HG03354 (cell line): ENCODE data around the gene ZNF883.
"Not testable (repeated sequence)": the region's sequence is repeated elsewhere in the genome, so short reads cannot be mapped to it uniquely, and the experiment has no call there.

Experiments used
- ATAC-seq: cut with Tn5 transposase; IDR thresholded peaks from one replicate; pipeline ENCODE4 v1.9.1; 2021; ENCODE audit warnings: mild to moderate bottlenecking; ENCODE audit not compliant: unreplicated experiment, poor library complexity, severe bottlenecking

Gene ZNF883

DNA sequence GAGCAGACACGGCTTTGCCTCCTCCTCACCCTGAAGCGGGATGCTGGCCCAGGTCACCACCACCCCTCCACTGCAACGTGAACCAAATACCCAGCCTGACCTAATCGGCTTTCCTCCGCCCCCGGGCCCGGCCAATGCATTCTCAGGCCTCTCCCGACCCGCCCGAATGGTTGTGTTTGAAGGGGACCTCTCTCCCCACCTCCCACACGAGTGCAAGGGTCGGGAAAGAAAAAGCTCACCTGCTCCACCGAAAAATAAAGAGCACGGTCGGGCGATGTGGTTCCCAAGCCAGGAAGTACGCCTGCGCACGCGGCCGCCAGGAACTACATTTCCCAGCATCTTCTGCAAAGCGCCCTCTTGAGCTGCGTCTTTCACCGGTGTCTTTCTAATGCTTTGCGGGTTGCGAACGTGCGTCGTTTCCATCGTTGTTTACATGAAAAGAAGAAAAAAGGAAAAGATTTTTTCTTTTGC is at the start of gene ZNF883:
Gene ZNF883 (minus strand): TSS at position 282 of the 471 bp plus-strand sequence.
- no peak for ATAC-seq

DNA sequence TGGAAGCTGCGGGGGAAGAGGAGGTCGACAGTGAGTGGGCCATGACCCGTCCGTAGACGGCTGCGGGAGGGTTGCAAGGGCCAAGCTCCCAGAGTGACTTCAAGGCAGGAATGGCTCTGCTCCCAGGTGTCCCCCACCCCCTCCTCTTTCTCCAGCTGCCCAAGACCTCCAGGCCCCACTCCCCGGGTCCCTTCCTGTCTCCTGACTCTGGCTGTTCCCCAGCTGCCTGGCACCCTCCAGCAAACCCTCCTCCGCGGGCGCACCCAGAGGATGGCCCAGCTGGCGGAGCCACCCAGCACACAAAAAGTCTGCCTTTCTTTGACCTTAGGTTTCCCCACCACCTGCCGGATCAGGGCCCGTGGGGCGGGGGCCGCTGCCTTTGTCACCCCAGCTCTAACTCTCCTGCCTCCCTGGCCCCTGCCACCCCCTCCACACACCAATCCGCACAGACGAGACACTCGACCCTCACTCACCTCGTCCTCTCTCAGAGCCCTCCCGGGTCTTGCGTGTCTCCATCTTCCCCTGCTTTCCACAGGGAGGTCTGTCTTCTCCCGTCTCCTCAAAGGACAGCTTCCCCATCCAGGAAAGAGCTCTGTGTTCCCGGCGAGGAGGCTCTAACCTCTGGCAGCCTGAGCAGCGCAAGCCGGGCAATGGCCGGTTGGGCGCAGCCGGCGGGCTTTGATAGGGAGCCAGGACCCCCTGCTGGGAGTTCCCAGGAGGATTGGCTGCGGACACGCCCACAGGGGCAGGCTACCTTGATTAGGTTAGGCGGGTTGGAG is 49.3 kb upstream of the ZNF883 start:
- ATAC-seq = not testable (repeated sequence)

DNA sequence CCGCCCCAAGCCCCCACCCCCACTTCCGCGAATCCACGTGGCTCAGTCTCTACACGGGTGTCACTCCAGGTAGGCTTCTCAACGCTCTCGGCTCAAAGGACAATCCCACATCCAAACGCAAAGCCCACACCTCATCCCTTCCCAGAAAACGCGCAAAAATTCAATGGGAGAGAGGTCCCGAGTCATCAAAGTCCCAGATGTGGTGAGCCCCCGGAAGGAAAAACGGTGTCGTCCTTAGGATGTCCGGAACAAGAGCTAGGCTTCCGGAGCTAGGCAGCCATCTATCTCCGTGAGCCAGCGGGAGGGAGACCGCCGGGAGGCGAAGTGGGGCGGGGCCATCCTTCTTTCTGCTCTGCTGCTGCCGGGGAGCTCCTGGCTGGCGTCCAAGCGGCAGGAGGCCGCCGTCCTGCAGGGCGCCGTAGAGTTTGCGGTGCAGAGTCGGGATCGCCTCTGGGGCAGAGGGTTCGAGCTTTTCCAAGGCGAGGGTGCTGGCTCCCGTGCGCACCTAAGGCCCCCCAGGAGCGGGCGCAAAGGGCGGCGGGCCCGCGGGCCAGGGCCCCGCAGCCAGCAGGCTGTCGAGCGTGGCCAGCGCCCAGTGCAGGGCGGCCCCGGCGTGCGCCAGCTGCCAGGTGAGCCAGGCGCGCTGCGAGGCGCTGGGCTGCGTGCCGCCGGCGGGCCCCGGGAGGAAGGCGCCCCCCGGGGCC is 47.7 kb upstream of the ZNF883 start:
- not testable (repeated sequence) for ATAC-seq

DNA sequence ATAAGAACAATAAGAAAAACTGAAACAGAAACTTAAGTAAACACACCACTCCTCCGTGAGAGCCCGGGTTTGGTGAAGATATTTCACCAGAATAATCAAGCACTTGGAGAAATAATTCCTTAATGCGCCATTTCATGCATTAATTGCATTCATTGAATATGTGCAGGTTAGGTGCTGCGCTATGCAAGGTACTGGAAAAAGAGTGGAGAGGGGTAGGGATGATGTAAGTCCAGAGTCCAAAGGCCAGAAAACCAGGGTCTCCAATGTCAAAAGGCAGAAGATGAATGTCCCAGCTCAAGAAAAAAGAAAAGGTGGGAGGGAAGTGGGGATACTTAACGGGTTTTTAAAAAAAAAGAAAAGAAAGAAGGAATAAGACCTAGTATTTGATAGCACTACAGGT is 45.2 kb upstream of the ZNF883 start:
- ATAC-seq = no peak

DNA sequence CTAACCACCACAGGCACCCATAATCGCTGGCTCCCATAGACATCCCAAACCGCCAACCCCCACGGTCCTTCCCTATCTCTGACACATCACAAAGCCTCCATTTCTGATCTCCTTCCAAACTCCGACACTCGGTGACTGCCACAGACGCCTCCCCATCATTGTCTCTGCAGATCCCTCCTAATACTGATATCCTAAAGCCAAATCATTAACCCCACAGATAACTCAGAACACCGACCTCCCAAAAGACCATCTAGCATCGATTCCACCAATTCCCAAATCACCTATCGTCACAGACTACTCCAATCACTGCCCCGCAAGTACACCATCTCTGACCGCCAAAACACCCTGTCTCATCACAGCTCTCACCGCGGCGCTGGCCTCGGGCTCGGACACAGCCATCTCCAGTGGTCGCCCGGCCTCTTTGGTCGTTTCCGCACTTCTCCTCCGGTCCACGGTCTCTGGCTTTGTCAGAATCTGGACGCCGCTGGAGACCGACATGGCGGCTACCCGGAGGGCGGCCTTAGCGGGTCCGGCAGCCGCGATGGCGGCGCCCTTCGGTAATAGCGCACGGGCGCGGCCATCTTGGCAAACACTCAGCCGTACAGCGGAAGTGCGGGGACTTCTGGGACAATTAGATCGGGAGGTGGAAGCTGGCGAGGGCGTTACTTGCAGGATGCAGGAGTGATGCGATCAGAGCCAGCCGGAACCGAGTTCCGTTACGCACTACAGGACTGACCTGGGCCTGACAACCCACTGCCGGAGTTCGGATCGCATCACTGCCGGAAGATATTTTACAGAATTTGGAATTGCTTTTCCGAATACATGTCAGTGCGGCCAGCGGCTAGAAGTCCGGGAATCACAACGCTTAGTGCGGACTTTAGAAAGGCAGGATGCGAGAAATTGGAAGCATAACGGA is 44.5 kb upstream of the ZNF883 start, which contains the start of gene ZFP37:
Gene ZFP37 (minus strand): TSS at position 534 of the 916 bp plus-strand sequence. CDS start 36 bp downstream, at position 498.
- peak; percentile 75 for ATAC-seq

DNA sequence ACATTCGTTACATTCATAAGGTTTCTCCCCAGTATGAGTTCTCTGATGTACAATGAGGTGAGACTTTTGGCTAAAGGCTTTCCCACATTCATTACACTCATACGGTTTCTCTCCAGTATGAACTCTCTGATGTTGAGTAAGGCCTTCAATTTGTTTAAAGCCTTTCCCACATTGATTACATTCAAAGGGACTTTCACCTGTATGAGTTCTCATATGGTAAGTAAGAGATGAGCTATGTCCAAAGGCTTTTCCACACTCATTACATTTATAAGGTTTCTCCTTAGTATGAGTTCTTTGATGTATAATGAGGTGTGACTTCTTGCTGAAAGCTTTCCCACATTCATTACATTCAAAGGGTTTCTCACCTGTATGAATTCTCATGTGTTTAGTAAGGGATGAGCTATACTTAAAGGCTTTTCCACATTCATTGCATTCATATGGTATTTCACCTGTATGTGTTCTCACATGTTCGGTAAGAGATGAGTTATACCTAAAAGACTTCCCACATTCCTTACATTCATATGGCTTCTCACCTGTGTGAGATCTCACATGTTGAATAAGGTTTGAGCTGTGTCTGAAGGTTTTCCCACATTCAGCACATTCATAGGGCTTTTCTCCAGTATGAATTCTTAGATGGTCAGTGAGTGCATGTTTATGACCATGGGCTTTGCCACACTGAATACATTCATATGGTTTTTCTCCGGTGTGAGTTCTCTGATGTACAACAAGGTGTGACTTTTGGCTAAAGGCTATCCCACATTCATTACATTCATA is 31.1 kb upstream of the ZNF883 start:
- no peak for ATAC-seq

DNA sequence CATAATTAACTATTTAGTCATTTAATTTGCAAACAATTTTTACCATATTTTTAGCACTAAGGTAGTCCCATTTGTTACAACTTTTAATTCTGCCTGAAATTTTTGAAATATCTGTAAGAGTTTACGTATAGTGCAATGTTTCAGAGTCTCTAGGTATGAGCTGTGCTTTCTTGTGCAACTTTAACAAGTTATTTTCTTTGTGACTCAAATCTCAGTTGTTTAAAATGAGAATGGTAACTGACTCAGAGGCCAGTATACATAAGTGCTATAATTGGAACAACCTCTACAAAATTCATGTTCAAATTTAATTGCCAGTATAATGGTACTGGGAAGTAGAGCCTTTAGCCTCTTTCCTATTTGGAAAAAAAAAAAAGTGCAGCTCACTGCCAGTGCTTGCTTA is 14.2 kb upstream of the ZNF883 start:
- ATAC-seq = no peak

DNA sequence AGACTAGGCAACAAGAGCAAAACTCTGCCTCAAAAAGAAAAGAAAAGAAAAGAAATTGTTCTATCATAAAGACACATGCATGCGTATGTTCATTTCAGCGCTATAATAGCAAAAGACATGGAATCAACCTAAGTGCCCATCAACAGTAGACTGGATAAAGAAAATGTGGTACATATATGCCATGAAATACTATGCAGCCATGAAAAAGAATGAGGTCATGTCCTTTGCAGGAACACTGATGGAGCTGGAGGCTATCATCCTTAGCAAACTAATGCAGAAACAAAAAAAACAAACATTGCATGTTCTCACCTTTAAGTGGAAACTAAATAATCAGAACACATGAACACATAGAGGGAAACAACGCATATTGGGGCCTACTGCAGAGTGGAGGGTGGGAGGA is 6.3 kb upstream of the ZNF883 start:
- no peak for ATAC-seq

DNA sequence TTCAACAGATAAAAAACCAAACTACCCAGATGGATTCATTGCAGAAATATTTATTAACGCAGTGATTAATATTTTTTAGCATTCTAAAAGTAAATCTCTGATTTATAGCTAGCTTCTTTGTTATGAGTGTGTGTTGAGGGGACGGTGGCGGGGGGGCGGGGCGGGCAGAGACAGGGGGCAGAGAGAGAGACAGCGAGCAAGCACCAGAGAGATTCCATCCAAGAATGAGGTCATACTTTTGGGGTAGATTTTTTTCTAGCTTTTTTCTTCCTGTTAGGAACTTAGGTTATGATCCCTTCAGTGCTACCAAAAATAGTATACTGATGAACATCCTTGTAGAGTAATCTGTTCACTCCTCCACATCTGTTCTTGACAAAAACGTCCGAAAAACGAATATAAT is 500 bp upstream of the ZNF883 start:
- ATAC-seq = no peak

DNA sequence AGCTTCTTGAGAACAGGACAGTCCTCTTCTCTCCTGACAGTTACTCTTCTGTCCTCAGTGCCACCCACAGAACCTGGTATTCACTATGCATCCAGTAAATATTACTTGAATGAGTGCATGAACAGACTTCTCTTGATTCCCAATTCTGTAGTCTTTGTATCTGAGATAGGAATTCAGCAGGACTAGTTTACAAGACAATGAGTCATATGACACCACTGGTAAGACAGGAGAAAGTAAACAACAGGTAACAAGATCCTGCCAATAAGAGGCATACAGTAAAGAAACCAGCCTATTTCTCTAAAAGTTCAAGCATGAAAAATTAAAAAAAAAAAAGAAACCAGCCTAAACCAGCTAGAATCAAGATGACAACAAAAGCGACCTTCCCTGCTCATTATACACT is 6.2 kb downstream of the ZNF883 start:
- no peak for ATAC-seq

DNA sequence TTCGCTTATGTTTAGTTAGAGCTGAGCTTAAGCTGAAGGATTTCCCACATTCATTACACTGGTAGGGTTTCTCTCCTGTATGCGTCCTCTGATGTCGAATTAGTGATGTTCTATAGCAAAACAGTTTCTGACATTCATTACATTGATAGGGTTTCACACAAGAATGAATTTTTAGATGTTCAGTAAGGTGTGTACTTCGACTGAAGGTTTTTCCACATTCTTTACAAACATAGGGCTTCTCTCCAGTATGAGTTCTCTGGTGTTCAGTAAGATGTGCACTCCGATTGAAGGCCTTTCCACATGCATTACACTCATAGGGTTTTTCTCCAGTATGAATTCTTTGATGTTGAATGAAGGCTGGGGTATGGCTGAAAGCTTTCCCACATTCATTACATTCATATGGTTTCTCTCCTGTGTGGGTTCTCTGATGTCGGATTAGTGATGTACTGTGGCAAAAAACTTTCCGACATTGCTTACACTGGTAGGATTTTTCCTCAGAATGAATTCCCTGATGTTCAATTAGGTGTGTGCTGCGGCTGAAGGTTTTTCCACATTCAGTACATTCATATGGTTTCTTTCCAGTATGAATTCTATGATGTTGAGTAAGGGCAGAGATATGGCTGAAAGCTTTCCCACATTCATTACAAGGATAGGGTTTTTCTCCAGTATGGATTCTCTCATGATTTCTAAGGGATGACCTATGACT is 14.6 kb downstream of the ZNF883 start:
- no peak for ATAC-seq

DNA sequence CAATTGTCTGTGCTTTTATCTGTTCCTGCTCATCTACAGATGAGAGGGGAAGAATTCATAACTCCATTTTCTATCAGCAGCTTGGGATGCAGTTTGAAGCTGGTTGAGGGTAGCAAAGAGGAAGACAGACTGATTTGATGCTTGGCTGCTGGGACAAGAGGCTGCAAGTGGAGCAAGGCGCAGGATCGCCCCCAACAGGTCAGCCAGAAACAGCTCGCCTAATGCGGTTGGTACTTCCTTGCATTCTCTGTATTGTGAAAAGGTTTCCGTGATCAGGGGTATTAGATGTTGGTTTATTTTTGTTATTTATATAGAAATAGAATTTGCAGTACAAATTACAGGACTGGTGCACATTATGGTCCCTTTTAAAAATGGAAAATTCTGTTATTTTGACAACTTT is 40.6 kb downstream of the ZNF883 start:
- no peak for ATAC-seq

DNA sequence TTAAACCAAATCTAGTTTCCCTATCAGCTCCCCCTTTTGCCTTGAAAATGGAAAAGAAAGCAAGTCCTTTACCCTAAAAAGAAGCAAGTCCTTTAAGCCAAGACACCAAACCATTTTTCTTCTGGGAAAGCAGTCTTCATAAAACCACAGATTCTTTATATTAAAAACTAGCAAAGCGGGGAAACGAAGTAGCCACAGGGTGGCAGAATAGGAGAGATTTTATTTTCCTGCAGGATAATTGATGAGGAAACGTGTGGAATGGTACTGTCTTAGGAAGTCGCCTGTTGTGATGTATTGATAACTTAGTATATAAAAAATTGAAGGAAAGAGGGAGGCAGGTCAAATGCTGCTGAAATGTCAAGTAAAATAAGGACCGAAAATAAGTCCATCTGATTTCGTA is 41.1 kb downstream of the ZNF883 start:
- ATAC-seq = no peak

DNA sequence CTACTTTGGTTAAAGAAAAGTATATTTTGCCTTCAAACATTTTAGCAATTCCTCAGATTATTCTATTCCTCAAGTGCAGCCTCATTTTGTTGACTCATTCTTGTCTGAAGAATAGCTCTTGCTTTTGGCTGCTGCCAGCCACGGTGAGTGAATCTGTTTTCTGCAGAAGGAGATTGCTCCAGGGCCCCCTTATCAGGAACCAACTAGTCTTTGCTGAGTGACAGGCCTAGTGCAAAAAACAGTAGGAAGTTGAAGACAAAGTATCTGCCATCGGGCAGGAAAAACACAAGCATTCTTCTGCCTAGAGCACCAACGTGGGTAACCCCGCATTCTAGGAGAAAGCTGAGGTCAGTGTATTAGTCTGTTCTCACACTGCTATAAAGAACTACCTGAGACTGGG is 42.3 kb downstream of the ZNF883 start:
- no peak for ATAC-seq

DNA sequence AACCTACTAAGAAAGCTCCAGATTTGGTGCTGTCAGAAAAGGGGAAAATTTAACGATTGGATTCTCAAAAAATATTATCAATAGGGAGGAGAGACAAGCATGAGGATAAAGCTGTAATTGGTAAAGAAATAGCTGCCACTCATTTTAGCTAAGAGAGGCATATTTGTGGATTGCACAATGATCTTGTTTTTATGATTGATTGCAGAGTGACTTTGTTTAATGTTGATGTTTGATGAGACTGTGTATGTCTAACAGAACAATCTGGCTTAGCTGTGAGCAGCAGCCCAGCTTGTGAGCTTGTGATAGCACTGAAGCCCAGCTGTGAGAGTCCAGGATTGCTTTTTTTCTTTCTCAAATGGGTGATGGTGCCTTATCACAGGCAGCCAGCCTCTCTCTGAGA is 56.4 kb downstream of the ZNF883 start:
- ATAC-seq = no peak

DNA sequence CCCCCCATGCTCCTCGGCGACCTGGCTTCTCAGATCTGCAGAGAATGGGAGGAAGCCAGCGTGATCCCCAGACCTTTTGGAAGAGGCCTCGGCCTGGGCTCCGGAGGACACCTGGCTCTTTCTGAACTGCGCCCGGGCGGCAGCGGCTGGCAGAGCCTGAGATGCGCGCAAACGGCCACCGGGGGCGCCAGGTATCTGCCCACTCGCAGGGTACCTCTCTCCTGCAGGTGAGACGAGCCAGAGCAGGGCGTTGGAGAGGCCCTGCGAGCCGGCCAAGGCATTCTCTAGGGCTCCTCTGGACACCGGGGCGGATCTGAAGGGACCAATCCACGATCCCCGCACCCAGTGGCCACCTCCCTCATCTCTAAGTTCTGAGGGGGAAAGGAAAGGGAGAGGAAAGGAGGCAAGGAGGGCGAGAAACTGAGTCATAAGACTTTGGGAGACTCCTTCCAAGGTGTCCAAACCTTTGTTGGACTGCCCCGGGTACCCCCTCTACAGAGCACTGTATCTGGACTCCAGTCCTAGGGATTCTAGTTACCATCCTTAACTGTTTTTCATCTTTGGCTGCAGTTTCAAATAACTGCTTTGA is 66.3 kb downstream of the ZNF883 start:
- no peak for ATAC-seq

DNA sequence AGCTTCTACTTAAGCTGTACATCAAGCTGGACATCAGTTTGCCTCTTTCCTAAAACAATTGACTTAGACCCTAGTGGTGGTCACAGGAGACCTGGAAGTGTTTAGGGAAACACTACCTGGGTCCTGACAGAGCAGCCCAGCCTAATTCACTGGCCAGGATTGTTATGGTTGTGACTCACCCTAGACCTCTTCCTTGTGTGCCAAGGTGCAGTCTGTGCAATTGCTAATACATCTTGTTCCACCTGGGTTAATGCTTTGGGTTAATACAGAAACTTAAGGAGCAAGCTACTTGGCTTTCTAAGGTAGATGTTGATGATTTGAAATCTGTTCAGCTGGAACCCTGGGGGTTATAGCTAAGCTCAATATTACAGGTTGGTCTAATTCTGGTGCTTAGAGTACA is 72.6 kb downstream of the ZNF883 start:
- ATAC-seq = no peak

DNA sequence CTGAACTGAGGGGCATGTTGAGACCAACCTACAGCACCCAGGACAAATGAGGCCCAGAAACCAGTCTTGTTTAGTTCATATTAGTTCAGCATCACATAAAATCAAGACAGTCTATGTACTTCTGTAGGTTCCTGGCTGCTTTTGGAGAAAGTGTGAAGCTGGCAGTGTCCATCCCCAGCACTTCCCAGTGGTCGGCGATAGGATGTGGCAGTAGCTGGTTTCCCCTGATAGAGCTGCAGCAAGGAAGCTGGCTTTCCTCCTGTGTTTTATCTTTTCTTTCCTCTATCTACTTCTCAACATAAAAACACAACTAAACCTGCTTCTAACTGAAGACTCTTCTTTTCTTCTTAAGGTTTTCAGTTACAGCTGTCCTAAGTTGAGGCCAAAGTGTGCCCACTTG is 78.3 kb downstream of the ZNF883 start:
- ATAC-seq = no peak
